Measurements from ENCODE around the gene IGFBP2. TPM values are rescaled to one million over a fixed set of nuclear protein-coding genes. Genes with fewer than 3 reads are reported as not detected.

IGFBP2 gene
- total RNA-seq, 4 donors from 2014 or later = 59.5 to 398 (median 102) TPM

DNA sequence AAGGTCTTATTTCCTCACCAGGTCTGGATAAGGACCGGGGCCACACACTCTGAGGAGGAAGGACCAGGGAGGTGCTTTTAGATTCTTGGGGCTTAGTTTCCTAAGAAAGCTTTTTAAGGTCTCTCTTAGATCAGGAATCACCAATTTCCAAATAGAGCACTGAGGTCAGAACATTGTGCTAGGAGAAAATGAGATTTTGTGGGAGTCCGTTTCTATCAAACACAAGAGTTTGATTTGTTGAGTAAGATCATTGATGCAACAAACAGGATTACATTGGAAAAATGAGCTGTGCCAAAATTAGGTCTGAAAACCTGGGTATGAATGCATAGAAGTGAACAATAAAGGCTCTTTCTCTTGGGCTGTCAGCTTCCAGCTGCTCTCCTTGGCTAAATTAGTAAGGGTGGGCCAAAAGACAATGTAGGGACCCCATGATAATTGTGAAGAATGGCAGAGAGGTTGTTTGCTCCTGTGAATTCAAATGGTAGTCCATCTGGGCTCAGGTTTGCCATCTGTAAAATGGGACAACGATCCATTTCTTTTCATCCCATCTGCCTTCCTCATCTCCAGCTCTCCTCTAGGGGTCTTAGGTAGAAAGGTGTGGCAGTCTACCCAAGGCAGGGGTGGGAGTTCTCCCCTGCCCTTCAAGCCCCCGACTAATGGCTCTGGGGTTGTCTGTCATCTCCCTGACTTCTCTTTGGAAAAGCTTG lies 20.0 kb downstream of the IGFBP2 start:
- Histone ChIP-seq H3K4me3 (no peak overlapping the region), H3K9me3 (no peaks in the 10 kb centered on the region), H3K27me3 (no peaks in the 10 kb centered on the region), H3K36me3 (no peaks in the 10 kb centered on the region), H3K4me1 (no peaks in the 10 kb centered on the region), H3K27ac (no peak overlapping the region)
- intact Hi-C loops (cut with DNase I; ENCODE audit: low total_unique reads) = no loop called here
- no peak for DNase-seq
- TF ChIP-seq POLR2A (IDR thresholded peaks at IDR 0.05) = no peak
- TF ChIP-seq, protein P1, sequence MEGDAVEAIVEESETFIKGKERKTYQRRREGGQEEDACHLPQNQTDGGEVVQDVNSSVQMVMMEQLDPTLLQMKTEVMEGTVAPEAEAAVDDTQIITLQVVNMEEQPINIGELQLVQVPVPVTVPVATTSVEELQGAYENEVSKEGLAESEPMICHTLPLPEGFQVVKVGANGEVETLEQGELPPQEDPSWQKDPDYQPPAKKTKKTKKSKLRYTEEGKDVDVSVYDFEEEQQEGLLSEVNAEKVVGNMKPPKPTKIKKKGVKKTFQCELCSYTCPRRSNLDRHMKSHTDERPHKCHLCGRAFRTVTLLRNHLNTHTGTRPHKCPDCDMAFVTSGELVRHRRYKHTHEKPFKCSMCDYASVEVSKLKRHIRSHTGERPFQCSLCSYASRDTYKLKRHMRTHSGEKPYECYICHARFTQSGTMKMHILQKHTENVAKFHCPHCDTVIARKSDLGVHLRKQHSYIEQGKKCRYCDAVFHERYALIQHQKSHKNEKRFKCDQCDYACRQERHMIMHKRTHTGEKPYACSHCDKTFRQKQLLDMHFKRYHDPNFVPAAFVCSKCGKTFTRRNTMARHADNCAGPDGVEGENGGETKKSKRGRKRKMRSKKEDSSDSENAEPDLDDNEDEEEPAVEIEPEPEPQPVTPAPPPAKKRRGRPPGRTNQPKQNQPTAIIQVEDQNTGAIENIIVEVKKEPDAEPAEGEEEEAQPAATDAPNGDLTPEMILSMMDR (IDR thresholded peaks at IDR 0.05) = no peak

DNA sequence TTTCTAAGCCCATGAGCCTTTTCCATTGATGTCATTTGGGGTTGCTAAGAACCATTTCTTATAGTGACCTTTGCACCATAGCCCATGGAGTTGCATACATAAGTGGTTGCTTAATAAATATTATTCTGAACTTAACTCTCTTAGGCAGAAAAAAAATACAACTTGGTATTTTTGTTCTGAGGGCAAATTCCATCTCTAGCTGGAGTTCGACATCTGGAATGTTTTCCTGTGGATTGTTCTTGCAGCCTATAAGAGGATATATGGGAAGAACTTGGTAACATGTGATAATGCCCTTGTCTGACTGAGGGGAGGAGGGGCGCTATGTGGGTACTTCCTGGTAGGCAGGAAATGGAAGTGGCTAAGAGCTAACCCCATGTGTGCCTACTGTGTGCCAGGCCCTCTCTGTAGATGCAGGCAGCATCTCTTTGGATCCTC lies 20.7 kb downstream of the IGFBP2 start:
- Histone ChIP-seq H3K4me1 (no peaks in the 10 kb centered on the region), H3K27me3 (no peaks in the 10 kb centered on the region), H3K36me3 (no peaks in the 10 kb centered on the region), H3K27ac (no peak overlapping the region), H3K4me3 (no peak overlapping the region), H3K9me3 (no peaks in the 10 kb centered on the region)
- TF ChIP-seq, protein P1 (IDR thresholded peaks at IDR 0.05) = no peak
- TF ChIP-seq POLR2A (IDR thresholded peaks at IDR 0.05) = no peak
- intact Hi-C loops (cut with DNase I; ENCODE audit: low total_unique reads) = no loop called here
- DNase-seq = no peak

DNA sequence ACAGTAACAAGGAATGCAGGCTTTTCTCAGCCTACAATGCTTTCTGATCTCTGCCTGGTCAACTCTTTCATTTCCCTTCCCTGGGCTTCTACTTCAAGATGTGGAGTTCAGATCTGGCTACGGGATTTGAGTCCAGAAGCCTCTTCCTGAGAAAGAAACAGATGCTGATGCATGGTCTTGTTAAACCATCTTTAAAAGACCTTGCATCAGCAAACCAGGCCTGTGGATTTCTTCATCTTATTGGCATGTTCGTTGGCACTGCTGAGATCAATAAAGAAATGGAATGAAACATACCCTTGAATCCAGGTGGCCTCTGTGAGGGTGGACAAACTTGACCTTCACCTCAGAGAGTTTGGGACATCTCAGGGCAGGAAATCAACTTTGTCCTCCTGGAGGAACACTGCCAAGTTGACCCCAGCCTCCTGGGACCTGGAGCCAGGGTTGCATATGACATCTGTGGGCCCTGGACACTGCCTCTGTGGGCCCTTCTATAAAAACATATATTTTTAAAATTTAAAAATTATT lies 21.4 kb downstream of the IGFBP2 start:
- H3K9me3 ChIP-seq = no peaks in the 10 kb centered on the region
- no peaks in the 10 kb centered on the region for H3K4me1 ChIP-seq
- DNase-seq = no peak
- no peaks in the 10 kb centered on the region for H3K27me3 ChIP-seq
- no peak overlapping the region for H3K4me3 ChIP-seq
- H3K27ac ChIP-seq = no peak overlapping the region
- no peaks in the 10 kb centered on the region for H3K36me3 ChIP-seq
- intact Hi-C loops (cut with DNase I; ENCODE audit: low total_unique reads) = no loop called here
- TF ChIP-seq POLR2A (IDR thresholded peaks at IDR 0.05) = no peak

DNA sequence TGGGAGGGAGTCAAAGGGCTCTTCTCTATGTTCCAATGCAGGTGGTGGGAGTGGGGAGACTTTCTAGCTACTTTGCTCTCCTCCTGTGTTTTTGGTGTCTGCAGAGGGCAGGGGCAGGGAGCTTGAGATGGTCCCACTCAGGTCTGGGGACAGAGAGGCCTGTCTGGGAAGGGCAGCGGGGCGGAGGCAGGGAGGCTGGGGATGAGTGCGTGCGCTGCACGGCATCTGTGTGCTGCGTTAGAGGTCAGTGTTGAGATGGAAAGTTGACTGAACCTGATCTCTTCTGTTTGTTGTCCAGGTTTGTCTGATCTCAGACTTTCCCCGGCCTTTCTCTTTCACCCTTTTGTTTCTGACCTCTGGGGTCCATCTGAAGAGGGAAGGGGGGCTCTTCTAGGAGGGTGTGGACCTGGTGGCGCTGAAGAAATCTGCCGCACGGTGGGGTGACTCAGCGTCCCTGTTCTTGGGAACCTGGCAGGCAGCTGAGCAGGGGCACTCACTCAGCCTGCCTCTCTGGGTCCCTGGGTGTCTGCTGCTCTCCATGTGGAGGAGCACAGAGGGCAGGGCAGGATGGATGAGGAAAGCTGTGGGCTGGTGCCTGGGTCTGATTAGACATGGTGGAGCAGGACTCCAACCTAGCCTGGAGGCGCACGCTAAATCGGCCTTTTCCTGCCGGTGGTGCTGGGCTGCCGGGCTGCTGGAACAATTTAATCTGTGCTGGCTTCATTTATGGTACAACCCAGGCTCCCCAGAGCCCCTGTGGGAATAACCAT lies 24.1 kb downstream of the IGFBP2 start:
- no peaks in the 10 kb centered on the region for H3K27me3 ChIP-seq
- no peaks in the 10 kb centered on the region for H3K4me1 ChIP-seq
- no peak for DNase-seq
- no peak overlapping the region for H3K27ac ChIP-seq
- TF ChIP-seq, protein P1 (IDR thresholded peaks at IDR 0.05) = no peak
- TF ChIP-seq POLR2A (IDR thresholded peaks at IDR 0.05) = no peak
- H3K9me3 ChIP-seq = no peaks in the 10 kb centered on the region
- intact Hi-C loops (cut with DNase I; ENCODE audit: low total_unique reads) = no loop called here
- no peak overlapping the region for H3K4me3 ChIP-seq
- no peaks in the 10 kb centered on the region for H3K36me3 ChIP-seq

DNA sequence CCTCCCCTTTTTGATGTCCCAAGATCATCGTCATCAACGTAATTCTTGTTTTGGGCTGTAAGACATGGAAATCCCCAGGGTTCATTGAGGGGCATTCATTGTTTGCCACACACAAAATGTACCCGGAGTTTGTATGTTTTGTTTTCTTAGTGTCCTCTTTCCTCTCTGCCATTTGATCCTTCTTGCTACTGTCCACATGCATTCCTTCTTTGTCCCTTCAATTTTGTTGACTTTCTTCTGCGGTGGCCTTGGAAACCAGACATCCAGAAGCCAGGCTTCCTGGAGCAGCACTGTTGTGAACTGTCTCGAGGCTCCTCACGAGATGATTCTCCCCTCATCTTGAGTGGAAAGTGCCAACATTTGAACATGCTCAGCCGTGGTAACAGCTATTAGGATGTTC lies 24.8 kb downstream of the IGFBP2 start:
- Histone ChIP-seq H3K9me3 (no peaks in the 10 kb centered on the region), H3K27ac (no peak overlapping the region), H3K4me3 (no peak overlapping the region), H3K36me3 (no peaks in the 10 kb centered on the region), H3K27me3 (no peaks in the 10 kb centered on the region), H3K4me1 (no peaks in the 10 kb centered on the region)
- TF ChIP-seq, protein P1 (IDR thresholded peaks at IDR 0.05) = no peak
- TF ChIP-seq POLR2A (IDR thresholded peaks at IDR 0.05) = no peak
- intact Hi-C loops (cut with DNase I; ENCODE audit: low total_unique reads) = no loop called here
- DNase-seq = no peak

Data from uterus (tissue), 4 donors.